Superior temporal gyrus (tissue), 1 donor: ENCODE data around the gene MVK.

Experiments used
- DNase-seq: peaks from one replicate; pipeline ENCODE4 v3.0.0-alpha.2; 2016; ENCODE audit errors: extremely low spot score

MVK gene

DNA sequence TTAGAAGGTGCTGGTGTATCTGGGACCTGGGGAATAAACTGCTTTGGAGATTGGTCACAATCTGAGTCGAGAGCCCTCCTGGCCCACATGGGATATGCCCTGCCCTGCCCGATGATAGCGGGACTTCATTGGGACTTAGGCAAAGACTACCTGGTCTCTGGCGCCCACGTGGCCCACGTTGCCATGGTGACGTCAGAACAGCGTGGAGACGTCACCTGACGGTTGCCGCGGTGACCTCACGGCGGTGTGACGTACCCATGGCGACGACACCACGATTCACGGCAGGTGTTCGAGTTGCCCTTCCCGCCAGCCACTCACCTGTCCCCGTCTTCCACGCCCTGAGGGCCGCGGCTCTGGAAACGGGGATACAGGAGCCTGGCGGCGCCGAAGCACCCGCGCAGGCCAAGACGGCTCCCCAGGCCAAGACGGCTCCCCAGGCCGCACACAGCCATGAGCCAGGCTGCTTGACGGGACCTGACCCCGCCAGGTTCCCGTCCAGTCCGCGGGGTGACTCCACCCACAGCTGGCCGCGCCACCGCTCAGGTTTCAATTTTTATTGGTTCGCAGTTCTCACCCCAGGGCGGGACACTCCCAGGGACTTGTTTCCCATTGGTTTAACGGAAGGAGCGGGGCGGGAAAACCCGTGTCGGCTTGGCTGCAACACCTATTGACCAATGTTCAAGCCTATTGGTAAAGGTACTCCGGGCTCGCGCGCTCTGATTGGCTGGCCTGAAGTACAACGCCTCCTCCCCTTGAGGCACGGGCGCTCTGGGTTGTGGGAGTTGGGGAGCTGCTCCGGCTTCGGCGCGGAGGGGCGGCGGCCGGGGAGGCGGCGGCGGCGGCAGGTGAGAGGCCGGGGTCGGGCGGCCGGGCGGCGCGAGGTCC, at the start of gene MVK, which contains the start of gene MMAB:
Gene MVK, plus strand, starts transcription at position 766 of the 885 bp plus-strand sequence. CDS start 1,029 bp downstream, outside the sequence.
Gene MMAB, minus strand, starts transcription at position 476 of the 885 bp plus-strand sequence. Its CDS starts 24 bp downstream, at position 452.
- peak; percentile 99 for DNase-seq

DNA sequence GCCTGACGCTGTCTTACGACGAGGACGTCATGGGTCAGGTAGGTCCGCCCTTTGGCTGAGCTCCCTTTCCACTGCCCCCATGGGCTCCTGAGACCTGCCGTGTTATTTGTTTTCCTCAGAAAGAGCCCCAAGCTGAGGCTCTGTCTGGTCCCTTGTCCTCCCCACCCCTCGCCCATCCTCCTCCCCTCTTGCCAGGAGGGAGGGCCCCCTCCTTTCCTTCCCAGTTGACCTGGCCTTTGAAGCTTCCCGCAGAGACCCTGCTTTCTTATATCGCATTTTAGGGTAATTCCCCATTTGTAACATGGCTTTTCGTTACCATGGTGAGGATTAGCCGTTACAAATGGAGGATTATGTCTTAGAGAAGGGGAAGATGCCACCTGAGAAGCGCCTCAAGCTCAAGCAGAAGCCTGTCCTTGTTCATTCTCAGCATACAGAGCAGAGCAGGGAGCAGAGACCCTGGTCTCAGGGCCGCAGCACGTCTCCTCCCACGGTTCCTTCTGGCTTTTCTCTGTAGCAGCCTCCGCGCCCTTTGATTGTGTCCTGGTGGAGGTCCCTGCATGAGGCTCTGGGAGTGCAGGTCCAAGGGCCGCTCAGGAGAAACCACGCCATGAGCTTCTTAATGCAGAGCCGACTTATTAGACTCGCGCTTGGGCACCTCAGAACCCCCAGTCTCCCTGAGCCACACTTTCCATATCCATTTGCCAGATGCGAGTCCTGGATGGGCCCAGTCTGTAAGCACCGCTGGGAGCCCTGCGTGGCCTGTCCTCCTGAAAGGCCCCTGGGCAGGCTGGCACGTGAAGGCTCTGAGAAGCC, 48.9 kb upstream of the MVK start:
- DNase-seq: no peak

DNA sequence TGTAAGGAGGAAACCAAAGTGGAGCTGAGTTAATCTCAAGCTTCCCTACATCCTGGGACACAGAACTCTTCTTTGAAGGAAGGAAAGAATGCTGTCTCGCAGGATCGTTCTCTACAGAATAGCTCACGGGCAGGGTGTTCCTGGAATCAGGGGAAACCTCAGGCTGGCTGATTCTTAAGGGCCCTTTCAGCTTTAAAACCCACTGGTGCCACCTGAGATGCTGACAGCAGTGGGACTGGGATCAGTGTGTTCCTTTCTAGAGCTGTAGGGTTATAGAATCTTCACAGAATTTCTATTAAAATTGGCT, 48.4 kb upstream of the MVK start:
- no peak for DNase-seq

DNA sequence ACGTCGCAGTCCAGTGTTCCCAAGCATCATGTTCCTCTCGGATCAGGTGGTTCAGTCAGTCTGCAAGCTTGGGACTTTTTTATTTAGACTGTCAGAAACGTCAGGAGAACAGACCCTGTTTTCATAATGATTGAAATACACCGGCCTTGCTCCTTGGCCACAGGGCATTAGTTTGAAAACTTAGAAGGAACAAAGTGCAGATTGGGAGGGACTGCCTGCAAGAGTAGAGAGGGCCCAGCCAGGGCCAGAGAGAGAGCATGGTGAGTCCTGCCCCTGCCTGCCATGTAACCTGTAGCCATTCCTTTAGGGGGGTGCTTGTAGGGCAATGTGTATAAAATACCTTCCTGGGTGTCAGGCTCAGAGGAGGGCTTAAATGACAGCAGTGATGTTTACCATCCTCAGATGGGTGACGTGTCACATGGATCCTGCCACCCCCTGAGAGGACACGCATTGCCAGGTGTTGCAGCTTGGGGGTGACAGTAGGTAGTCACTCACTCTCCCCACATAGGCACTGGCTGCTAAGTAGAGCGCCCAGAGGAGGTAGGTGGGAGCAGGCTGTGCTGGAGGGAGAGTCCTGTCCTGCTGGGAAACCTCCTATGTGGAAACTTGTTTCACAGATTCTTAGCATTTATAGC, 46.0 kb upstream of the MVK start:
- DNase-seq: no peak

DNA sequence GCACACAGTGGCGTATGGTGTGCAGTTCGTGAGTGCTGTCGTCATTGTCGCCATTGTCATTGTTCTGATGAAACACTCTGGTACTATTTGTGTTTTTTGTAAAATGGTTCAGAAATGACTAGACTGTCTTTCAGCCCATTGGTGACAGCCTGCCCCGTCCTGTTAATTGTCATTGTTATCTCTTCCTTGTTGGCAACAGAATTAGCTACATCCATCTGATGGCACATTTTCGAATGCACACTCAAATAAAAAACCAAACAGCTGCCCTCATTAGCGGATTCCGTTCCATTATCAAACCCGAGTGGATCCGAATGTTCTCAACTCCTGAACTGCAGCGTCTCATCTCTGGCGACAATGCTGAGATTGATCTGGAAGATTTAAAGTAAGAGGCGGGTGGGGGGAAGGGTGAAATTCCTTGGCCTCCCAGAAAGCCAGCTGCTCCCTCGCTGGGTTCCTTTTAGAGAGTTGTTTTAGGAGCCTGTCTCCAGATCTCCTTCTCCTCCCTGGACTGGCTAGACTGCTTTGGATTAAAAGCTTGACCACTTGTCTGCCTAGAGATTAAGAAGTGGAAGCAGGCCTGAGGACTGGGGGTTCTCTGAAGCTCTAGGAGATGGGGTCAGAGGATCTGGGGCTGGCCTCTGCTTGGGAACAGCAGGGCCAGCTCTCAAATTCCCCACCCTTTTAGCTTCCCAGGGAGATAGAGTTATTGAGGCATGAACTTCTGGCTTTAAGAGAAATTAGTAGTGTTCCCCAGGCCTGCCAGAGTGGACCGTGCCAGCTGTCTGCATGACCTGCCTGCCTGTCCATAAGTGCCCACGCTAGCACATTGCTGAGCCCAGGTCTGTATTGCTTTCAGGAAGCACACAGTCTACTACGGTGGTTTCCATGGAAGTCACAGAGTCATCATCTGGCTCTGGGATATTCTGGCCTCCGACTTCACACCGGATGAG, 43.6 kb upstream of the MVK start:
- peak; percentile 66 for DNase-seq

DNA sequence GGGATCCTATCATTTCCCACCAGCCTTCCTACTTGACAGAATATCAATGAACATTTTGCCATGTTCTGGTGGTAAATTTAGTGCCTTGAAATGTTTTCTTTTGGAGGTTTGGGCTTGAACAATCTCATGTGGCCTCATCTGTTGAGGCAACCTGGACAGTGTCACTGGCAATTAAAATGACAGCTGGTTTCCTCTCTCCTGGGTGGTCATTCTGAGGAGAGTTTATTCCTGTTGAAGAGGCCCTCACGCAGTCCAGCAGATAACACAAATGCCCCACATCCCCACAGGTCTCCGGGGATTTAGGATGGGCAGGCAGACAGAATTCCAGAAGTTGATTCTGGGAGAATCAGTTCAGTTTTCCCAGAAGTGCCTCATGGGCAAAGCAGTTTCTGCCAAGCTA, 42.2 kb upstream of the MVK start:
- DNase-seq: no peak

DNA sequence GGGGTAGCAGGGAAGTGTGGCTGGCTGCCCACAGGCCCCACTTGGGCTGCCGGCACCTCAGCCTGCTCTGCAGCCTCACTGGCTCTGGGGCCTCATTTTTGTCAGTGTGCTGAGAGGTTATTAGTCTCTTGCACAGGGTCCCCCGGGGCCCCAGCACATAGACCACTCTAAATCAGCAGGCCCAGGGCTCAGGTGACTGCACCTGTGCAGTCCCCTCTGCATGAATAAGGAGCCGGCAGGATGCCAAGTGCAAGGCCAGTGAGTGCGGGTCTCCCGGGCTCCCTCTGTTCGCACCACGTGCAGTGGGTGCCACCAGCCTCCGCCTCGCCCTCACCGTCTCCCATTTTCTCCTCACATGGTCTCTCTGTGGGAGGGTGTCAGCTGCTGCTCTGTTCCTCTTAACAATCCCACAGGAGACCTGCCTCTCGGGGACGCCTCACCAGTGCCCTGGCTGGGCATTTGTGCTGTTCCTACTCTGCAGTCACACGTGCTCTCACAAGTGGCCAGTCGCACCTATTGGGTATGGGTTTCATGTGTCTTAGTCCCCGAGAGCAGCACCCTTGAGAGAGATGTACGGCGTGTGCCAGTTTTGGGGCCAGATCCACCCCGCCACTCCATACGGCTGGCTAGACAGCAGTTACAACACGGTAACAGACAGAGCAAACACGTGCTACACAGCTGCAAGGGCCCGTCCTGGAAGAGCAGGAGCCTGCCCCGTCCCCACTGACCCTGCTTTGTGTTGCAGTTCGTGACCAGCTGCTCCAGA, 40.7 kb upstream of the MVK start:
- DNase-seq: no peak

DNA sequence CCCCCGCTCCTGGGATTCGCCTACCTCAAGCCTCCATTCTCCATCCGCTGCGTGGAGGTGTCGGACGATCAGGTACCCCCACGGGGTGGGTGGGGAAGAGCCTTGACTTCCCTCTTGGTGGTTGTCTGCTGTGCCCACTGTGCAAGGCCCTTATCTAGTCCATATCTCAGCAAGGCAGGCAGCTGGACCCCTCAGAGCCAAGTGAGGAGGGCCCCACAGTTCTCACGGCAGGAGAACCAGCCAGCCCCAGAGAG, 40.2 kb upstream of the MVK start:
- no peak for DNase-seq

DNA sequence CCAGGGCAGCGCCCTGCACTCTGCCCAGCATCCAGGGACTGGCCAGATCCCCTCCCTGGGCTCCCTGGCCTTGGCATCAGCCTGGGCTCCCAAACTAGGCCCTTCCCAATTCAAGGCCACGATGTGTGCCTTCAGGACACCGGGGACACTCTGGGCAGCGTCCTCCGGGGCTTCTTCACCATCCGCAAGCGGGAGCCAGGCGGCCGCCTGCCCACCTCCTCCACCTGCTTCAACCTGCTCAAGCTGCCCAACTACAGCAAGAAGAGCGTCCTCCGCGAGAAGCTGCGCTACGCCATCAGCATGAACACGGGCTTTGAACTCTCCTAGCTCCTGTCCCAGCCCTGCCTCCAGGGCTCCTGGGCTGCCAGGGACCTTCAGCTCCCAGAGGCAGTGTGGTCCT, 39.1 kb upstream of the MVK start:
- no peak for DNase-seq

DNA sequence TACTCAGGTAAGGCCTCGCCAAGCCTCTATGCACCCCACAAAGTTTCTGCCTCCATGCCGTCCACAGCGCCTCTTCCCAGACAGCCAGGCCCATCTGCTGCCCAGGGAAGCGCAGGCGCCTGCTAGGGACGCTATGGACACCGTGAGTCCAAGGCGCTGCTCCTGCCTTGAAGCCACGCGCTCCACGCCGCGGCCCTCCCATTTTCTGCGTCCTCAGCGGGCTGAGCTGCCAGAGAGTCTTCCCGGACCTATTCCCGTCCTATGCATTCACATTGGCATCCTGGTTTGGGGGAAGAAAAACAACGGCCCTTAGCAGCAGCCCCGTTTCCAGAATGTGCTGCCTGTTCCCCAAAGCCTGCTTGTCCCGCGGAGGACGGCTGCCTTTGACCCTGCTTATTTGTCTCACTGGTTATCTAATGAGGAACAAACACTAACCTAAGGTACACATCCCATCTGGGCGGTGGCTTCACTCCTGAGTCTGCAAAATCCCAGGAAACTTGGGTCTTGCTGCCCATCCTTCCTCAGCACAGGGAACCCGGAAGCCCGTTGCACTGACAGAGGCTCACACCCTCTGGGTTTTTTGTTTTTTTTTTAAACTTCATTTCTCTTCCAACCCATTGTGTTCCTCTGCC, 38.2 kb upstream of the MVK start:
- no peak for DNase-seq

DNA sequence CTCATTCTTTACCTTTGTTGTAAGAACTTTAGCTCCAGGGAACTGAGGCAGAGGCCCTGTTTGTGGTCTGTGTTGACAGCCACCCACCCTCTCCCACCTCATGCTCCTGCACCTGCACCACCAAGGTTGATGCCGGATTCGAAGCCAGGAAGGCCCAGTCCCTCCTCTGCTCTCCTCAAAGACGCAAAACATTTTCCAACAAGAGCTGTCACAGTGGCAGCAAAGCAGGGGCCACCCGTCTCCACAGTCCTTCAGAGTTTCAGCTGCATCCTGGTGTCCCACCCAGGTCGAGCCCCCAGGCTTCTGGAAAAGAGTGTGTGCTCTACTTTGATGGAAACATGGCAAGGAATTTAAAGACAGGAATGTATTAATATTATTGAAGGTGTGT, 37.7 kb upstream of the MVK start:
- DNase-seq: no peak

DNA sequence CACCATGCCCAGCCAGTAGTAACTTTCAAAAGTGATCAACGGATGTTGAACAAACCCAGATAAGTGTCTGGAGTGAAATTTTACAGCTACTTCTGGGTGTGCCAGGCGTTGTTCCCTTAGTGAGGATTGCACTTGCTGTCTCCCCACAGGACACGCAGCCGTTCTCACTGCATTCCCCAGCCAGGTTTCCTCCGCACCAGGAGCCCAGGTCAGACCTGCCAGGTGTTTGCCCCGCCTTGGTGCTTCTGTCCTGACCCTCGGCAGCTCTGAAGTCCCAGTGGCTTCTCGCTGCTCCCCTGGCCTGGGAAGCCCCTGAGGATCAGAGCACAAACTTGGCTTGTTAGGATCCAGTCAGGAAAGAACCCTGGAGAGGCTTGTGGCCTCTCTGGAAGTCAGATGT, 36.5 kb upstream of the MVK start:
- no peak for DNase-seq

DNA sequence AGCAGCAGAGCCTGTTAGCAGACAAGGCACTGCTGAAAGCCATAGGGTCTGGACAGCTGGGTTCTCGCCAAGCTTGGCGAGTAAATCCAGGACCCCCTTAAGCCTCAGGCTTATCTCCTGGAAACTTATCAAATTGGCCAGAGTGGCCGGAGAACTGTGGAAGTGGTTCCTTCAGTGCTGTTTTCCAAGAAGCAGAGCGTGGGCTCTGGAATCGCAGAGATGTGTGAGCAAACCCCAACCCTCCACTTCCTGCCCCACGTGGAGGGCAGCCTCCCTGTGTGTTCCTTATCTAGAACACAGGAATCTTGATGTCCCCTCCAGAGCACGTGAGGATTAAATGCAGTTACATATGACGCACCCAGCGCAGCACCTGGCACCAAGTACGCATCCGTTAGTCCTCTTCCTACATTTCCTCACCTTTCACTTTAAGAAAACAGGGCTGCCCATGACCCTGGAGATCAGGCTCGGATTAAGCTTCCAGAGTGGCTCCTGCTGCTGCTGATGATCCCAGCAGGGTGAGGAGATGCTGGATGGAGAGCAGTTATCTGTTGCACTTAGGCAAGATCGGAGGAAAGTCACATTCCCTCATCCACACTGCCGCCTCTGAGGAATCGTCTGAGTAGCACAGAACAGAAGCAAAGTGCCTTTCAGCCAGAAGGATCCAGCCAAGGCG, 35.3 kb upstream of the MVK start:
- no peak for DNase-seq

DNA sequence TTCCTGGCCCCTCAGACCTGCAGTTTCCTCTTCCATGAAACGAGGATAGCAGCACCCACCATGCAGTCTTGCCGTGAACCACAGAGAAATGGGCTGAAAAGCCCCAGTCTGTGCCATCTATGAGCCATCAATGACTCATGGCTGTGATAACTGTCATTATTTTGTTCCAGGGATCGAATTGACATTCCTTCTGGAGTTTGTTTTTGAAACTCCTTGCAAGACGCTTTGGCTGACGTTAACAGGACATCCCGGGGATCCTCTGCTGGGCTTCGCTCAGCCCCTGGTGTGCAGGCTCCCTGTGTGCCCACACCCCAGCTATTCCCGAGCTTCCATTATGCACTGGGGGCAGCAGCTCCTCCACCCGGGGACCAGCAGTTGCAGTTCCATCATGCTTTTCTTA, 34.1 kb upstream of the MVK start:
- DNase-seq: no peak

DNA sequence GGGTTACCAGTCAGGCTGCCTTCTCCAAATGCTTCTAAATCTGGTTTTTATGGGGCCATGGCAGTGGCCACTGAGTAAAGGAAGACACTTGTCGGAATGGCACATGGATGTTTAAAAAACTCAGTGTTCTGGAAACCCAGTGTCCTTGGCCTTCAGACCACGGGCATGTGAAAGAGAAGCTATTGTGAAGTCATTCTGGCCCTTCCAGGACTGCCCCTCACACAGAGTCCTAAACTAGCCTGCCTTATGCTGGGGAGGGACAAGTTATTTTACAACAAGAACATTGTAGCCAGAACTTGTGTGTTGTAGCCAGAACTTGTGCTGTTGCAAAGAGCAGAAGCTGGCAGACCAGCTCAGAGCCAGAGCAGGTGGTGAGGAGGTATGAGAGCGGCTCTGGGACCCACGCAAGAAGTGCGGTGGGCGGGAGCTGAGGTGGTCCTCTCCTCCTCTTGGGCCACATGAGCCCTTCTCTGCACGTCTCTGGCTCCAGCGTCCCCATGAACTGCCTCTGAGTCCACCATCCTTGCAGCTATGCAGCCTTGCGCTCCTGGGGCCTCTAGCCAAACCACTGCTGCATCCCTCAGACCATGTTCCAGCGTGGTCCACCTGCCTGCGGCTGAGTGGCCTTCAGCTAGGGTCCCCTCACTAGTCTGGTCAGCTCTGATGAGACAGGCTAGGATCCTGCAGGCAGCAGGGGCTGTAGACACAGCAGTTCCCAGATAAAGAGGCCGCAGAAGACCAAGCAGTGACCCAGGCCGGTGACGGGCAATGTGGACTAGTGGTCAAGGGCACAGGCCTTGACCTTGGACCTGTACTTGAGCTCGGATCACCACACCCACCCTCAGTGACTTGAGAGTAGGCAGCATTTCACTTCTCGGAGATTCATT, 32.8 kb upstream of the MVK start:
- DNase-seq: peak; percentile 73

DNA sequence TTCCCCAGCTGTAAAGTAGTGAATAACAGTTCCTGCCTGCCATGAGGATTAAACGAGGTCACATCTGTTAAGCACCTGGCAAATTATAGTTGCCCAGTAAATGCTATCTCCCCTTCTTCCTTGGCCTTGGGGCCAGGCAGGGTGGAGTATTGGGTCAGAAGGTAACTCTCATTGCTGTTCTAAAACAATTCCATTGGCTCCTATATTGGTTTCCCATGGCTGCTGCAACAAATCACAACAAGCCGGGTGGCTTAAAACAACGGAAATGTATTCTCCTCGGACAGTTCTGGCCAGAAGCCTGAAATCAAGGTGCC, 32.2 kb upstream of the MVK start:
- DNase-seq: no peak

DNA sequence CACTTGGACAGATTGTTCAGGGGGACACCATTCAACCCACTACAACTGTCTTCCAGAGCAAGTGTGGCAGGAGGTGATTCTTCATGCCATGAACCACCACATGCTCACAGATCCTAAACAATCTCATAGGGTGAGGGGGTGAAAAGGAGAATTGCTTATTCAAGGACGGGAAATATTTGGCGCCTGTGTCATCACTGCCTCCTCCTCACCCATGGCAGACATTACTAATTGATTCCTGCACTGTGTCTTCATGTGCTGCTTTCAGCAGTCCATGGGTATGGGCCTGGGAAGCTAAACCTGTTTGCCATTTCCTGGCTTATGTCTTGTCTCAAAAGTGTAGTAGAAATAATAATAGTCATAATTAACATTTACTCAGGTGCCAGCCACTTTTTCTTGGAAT, 31.6 kb upstream of the MVK start:
- DNase-seq: no peak

DNA sequence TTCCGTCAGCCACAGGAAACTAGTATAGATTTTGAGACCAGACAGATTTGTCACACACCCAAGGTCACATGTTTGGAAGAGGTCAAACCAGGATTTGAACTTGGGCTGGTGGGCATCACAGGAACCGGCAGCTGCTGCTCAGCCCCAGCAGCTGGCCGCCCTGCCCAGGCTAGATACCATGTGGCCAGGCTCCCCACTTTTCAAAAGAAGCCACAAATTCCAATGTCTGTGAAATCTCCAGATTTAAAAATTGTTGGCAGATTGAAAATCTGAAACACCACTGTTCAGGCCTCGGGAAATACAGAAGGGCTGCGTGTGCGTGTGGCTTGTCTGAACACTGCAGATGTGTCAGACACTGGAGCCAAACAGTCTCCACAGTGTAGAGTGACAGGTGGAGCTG, 30.7 kb upstream of the MVK start:
- no peak for DNase-seq

DNA sequence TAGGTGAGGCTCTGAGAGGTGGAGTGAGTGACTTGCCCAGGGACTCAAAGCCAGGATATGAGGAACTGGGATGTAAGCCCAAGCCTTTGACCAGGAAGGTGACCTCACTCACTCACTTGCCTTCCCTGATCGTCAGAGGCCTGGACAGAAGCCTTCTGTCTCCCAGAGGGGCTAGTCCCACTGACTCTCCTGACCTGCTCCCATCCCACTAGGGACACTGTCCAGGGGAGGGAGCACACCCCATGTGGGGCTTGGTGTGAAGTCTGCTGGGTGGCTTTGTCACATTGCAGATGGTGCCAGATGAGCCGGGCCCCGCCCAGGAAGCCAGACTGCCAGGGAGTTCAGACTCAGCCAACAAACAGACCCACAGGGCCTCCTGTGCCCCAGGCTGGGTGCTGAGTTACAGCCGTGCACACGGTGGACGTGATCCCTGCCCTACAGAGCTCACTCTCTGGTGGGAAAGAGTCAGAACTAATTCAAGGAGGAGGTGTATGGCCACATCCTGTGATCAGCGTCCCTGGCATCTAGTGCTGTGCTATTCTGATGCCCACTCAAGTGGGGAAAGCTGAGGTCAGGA, 28.6 kb upstream of the MVK start:
- DNase-seq: no peak
